CD4-positive, alpha-beta T cell (primary cell): ENCODE data around the gene DEFB121. TPM values are rescaled to one million over a fixed set of nuclear protein-coding genes. Genes with fewer than 3 reads are reported as not detected.

ENCODE experiments used
- total RNA-seq, 174 experiments: library from RNA in 2 of 174; stranded (reverse) in 2 of 174; gene quantifications; one replicate each; pipeline ENCODE4 v1.2.3 and lab custom pipeline; 2021 to 2026

The DEFB121 gene
- total RNA-seq, 2 experiments from 2014 or later, result not detected

Other genes starting within 250 kb of the DEFB121 start
- not detected for gene DEFB115, start 148.6 kb downstream of the DEFB121 start, total RNA-seq
- not detected for gene DEFB116, start 97.6 kb downstream of the DEFB121 start, total RNA-seq
- gene DEFB118, start 37.6 kb downstream of the DEFB121 start, total RNA-seq, result not detected
- gene DEFB119, start 15.6 kb downstream of the DEFB121 start, total RNA-seq, result not detected
- not detected for gene DEFB123, start 34.4 kb upstream of the DEFB121 start, total RNA-seq
- not detected for gene DEFB124, start 68.9 kb upstream of the DEFB121 start, total RNA-seq
- not detected for gene REM1, start 69.1 kb upstream of the DEFB121 start, total RNA-seq
- 100 to 1,000 TPM in 1 of 2 experiments, 10 to 100 TPM in 1; 97.8 to 113 TPM for gene HM13, start 108.2 kb upstream of the DEFB121 start, total RNA-seq
- 10 to 100 TPM; 22.8 to 24.2 TPM for gene ID1, start 199.1 kb upstream of the DEFB121 start, total RNA-seq
- not detected for gene COX4I2, start 231.7 kb upstream of the DEFB121 start, total RNA-seq